ENCODE results near the gene TMEM51. TPM values are rescaled to one million over a fixed set of nuclear protein-coding genes. Genes with fewer than 3 reads are reported as not detected.
A peak's percentile ranks its signal among the peaks of the same experiment; 100 is the strongest.

Gene TMEM51
- total and polyA plus RNA-seq, 2 donors (not counting 1 experiment from before 2014, with no cell fraction given), result 0.06 to 0.30 TPM

DNA sequence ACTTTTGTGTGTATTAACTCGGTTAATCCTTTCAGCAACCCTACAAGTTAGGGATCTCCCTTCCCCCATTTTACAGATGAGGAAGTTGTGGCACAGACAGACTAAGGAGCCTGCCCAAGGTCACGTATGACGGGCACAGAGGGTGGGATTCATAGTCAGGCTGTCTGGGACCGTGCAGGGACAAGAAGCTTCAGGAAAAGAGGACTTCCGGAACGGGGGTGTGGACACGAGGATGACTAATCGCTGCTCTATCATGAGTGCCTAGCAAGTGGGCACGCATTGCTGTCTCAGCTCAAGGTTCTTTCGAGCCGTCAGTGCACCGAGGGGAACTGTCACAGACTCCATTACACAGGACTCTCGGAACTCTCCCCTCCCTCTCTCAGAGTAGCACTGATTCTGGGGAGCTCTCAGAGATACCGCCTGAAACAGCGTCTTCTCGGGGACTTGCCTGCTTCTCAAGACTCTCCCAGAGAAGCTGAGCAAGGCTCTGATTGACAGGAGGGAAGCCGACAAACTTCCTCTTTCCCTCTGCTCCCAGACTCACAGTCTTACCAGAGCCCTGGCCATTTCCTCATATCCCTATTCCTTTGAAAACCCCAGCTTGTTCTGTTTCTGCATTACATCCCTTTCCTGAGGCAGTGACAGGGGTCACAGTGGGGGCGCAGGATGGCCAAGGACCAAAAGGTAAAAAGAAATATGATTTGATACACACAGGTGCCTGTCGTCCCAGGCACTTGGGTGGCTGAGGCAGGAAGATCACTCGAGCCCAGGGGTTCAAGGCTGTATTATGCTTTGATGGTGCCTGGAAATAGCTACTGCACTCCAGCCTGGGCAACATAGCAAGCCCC, 107.8 kb downstream of the TMEM51 start:
- CTCF ChIA-PET, result no interaction called here
- POLR2A ChIA-PET, result no interaction called here

DNA sequence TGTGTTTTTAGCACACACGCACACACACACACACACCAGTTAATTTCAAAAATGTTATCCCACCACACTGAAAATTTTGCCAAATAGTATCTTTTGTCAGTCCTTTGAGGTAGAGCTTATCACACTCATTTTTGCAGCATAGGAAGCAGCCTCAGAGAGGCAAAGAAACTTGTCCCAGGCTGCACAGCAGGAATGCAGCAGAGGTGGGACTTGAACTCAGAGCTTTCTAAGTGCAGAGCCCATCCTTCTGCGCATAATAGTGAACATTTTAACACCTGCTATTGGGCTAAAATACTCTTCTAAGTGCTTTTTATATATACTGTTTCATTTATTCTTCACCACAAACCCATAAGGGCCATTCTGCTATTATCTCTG, 108.4 kb downstream of the TMEM51 start:
- Histone ChIP-seq H3K27me3 (replicated peaks in 1 of 4; ENCODE audit: control extremely low read depth in 1 of 4, control insufficient read depth in 3 of 4, insufficient read depth in 4 of 4, low read length in 3 of 4) (peaks cover 0 to 9% (median 0%) of the 10 kb centered on the region in 4 experiments), H3K9me3 (ENCODE audit: control extremely low read depth in 1 of 3, control insufficient read depth in 2 of 3, insufficient read depth in 1 of 3, low read length in 2 of 3) (peaks cover 0 to 6% (median 5%) of the 10 kb centered on the region in 3 donors), H3K4me3 (ENCODE audit: control extremely low read depth in 1 of 5, extremely low read depth in 1 of 5, insufficient read depth in 1 of 5, low read depth in 2 of 5, low read length in 4 of 5) (no peak overlapping the region), H2AFZ (ENCODE audit: insufficient read depth, low read depth, low read length, poor library complexity, severe bottlenecking) (no peak overlapping the region), H3K27ac (ENCODE audit: low read length in 2 of 2) (no peak overlapping the region), H3K36me3 (replicated peaks in 1 of 2; ENCODE audit: control extremely low read depth in 1 of 2, control insufficient read depth in 1 of 2, extremely low read depth in 1 of 2, insufficient read depth in 2 of 2, low read length in 1 of 2) (no peaks in the 10 kb centered on the region), H3K9ac (ENCODE audit: low read length) (no peak overlapping the region), H3K79me2 (ENCODE audit: control insufficient read depth, insufficient read depth, low read length) (no peaks in the 10 kb centered on the region), H3K4me2 (replicated peaks; ENCODE audit: low read depth, low read length, poor library complexity, severe bottlenecking) (no peak overlapping the region), H3K4me1 (ENCODE audit: control insufficient read depth in 2 of 2, insufficient read depth in 2 of 2, low read length in 2 of 2) (peaks cover 9 to 10% of the 10 kb centered on the region in 2 donors), H4K20me1 (ENCODE audit: control insufficient read depth, insufficient read depth, low read length, poor library complexity, severe bottlenecking) (no peaks in the 10 kb centered on the region)
- Mint-ChIP-seq H3K27me3 (peaks cover 49% of the 10 kb centered on the region), H3K4me1 (peaks cover 17% of the 10 kb centered on the region), H3K9me3 (ENCODE audit: insufficient read depth) (no peaks in the 10 kb centered on the region), H3K27ac (no peak overlapping the region), H3K4me3 (no peak overlapping the region)
- ATAC-seq (ENCODE audit: low read depth) (no peak), DNase-seq (no peak)
- TF ChIP-seq, protein P1, sequence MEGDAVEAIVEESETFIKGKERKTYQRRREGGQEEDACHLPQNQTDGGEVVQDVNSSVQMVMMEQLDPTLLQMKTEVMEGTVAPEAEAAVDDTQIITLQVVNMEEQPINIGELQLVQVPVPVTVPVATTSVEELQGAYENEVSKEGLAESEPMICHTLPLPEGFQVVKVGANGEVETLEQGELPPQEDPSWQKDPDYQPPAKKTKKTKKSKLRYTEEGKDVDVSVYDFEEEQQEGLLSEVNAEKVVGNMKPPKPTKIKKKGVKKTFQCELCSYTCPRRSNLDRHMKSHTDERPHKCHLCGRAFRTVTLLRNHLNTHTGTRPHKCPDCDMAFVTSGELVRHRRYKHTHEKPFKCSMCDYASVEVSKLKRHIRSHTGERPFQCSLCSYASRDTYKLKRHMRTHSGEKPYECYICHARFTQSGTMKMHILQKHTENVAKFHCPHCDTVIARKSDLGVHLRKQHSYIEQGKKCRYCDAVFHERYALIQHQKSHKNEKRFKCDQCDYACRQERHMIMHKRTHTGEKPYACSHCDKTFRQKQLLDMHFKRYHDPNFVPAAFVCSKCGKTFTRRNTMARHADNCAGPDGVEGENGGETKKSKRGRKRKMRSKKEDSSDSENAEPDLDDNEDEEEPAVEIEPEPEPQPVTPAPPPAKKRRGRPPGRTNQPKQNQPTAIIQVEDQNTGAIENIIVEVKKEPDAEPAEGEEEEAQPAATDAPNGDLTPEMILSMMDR (IDR thresholded peaks at IDR 0.05), result no peak
- no peak for TF ChIP-seq EZH2 (IDR thresholded peaks at IDR 0.05; ENCODE audit: borderline replicate concordance, insufficient read depth, low read depth, low read length, poor library complexity, severe bottlenecking)
- POLR2A ChIA-PET, result no interaction called here
- intact Hi-C loops (cut with micrococcal nuclease), result no loop called here
- WGBS (ENCODE audit: insufficient coverage), result 60% methylated on average over 1 of the region's 2 CpGs
- CTCF ChIA-PET, result no interaction called here

More for the DNA sequence above, 107.8 kb downstream of the TMEM51 start:
- ATAC-seq (ENCODE audit: low read depth) (no peak), DNase-seq (peak; percentile 12)
- no peaks in the 10 kb centered on the region for H3K79me2 ChIP-seq (ENCODE audit: control insufficient read depth, insufficient read depth, low read length)
- H3K36me3 ChIP-seq (replicated peaks in 1 of 2; ENCODE audit: control extremely low read depth in 1 of 2, control insufficient read depth in 1 of 2, extremely low read depth in 1 of 2, insufficient read depth in 2 of 2, low read length in 1 of 2), result no peaks in the 10 kb centered on the region
- H4K20me1 ChIP-seq (ENCODE audit: control insufficient read depth, insufficient read depth, low read length, poor library complexity, severe bottlenecking), result no peaks in the 10 kb centered on the region
- H3K4me1 ChIP-seq (ENCODE audit: control insufficient read depth in 2 of 2, insufficient read depth in 2 of 2, low read length in 2 of 2), result peaks cover 9 to 10% of the 10 kb centered on the region in 2 donors
- no peak for TF ChIP-seq EZH2 (IDR thresholded peaks at IDR 0.05; ENCODE audit: borderline replicate concordance, insufficient read depth, low read depth, low read length, poor library complexity, severe bottlenecking)
- H3K4me1 Mint-ChIP-seq, result peaks cover 17% of the 10 kb centered on the region
- peaks cover 45% of the 10 kb centered on the region for H3K27me3 Mint-ChIP-seq
- peaks cover 0 to 6% (median 5%) of the 10 kb centered on the region in 3 donors for H3K9me3 ChIP-seq (ENCODE audit: control extremely low read depth in 1 of 3, control insufficient read depth in 2 of 3, insufficient read depth in 1 of 3, low read length in 2 of 3)
- peaks cover 0 to 9% (median 0%) of the 10 kb centered on the region in 4 experiments for H3K27me3 ChIP-seq (replicated peaks in 1 of 4; ENCODE audit: control extremely low read depth in 1 of 4, control insufficient read depth in 3 of 4, insufficient read depth in 4 of 4, low read length in 3 of 4)
- peak overlapping the region; percentile 37 for H3K4me3 Mint-ChIP-seq
- H3K4me2 ChIP-seq (replicated peaks; ENCODE audit: low read depth, low read length, poor library complexity, severe bottlenecking), result peak overlapping the region; percentile 49
- H3K9me3 Mint-ChIP-seq (ENCODE audit: insufficient read depth), result no peaks in the 10 kb centered on the region
- H3K9ac ChIP-seq (ENCODE audit: low read length), result no peak overlapping the region
- H3K4me3 ChIP-seq (ENCODE audit: control extremely low read depth in 1 of 5, extremely low read depth in 1 of 5, insufficient read depth in 1 of 5, low read depth in 2 of 5, low read length in 4 of 5), result no peak overlapping the region
- no peak overlapping the region for H3K27ac Mint-ChIP-seq
- no peak overlapping the region for H3K27ac ChIP-seq (ENCODE audit: low read length in 2 of 2)
- H2AFZ ChIP-seq (ENCODE audit: insufficient read depth, low read depth, low read length, poor library complexity, severe bottlenecking), result peak overlapping the region; percentile 54
- intact Hi-C loops (cut with micrococcal nuclease), result no loop called here
- 7% methylated on average over 18 of the region's 20 CpGs for WGBS (ENCODE audit: insufficient coverage)
